Type B pancreatic cell (in vitro differentiated cells): ENCODE data around the gene RNFT1. TPM values are rescaled to one million over a fixed set of nuclear protein-coding genes. Genes with fewer than 3 reads are reported as not detected.
"Not testable (repeated sequence)": the region's sequence is repeated elsewhere in the genome, so short reads cannot be mapped to it uniquely, and the experiment has no call there.

Experiments
- DNase-seq: peaks from one replicate; pipeline ENCODE4 v3.0.0; 2021; ENCODE audit warnings: mixed read lengths; ENCODE audit not compliant: unreplicated experiment; ENCODE audit errors: extremely low spot score
- H3K27ac Mint-ChIP-seq: 2 replicates; pipeline ENCODE4 v1.8.0; 2021; ENCODE audit warnings: mild to moderate bottlenecking, mixed read lengths
- H3K27me3 Mint-ChIP-seq: 2 replicates; pipeline ENCODE4 v1.8.0; 2021; ENCODE audit warnings: mixed read lengths
- H3K36me3 Mint-ChIP-seq: 2 replicates; pipeline ENCODE4 v1.8.0; 2021; ENCODE audit warnings: mixed read lengths
- H3K4me1 Mint-ChIP-seq: one replicate; pipeline ENCODE4 v1.8.0; 2021; ENCODE audit warnings: mixed read lengths; ENCODE audit not compliant: unreplicated experiment
- H3K4me3 Mint-ChIP-seq: 2 replicates; pipeline ENCODE4 v1.8.0; 2021; ENCODE audit warnings: mild to moderate bottlenecking, mixed read lengths
- H3K9me3 Mint-ChIP-seq: 2 replicates; pipeline ENCODE4 v1.8.0; 2021; ENCODE audit warnings: mixed read lengths
- CTCF ChIP-seq: fragments of 200-600 bp; sonication (generic); conservative IDR thresholded peaks from 2 replicates; pipeline ENCODE4 v1.5.0; 2021; ENCODE audit warnings: antibody characterized with exemption, mild to moderate bottlenecking
- total RNA-seq: library from RNA; stranded (reverse); gene quantifications from 2 replicates; pipeline ENCODE4 v1.2.1, GENCODE V29; 2021; ENCODE audit warnings: low replicate concordance

Gene RNFT1
- total RNA-seq, 1 donor from 2014 or later, result 27.4 TPM

GRCh38 chr17:59950049-59950448 lies 14.5 kb downstream of the RNFT1 start:
- no peak for TF ChIP-seq CTCF
- no peaks in the 10 kb centered on the region for H3K4me1 Mint-ChIP-seq
- no peak overlapping the region for H3K27ac Mint-ChIP-seq

DNA sequence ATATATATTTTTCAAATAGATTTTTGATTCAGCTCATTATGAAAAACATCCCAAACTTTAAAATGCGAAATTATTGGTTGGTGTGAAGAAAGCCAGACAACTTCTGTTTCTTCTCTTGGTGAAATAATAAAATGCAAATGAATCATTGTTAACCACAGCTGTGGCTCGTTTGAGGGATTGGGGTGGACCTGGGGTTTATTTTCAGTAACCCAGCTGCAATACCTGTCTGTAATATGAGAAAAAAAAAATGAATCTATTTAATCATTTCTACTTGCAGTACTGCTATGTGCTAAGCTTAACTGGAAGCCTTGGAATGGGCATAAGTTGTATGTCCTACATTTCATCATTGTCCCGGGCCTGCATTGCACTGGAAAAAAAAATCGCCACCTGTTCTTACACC lies 17.2 kb downstream of the RNFT1 start:
- H3K4me1 Mint-ChIP-seq, H3K9me3 Mint-ChIP-seq, DNase-seq, H3K27me3 Mint-ChIP-seq, H3K4me3 Mint-ChIP-seq, H3K27ac Mint-ChIP-seq: not testable (repeated sequence)
- peaks cover 27% of the 10 kb centered on the region for H3K36me3 Mint-ChIP-seq

More at GRCh38 chr17:59950049-59950448, 14.5 kb downstream of the RNFT1 start:
- no peaks in the 10 kb centered on the region for H3K27me3 Mint-ChIP-seq
- no peak for DNase-seq
- no peaks in the 10 kb centered on the region for H3K9me3 Mint-ChIP-seq
- no peak overlapping the region for H3K4me3 Mint-ChIP-seq
- peaks cover 21% of the 10 kb centered on the region for H3K36me3 Mint-ChIP-seq

GRCh38 chr17:59946433-59946832 lies 18.1 kb downstream of the RNFT1 start:
- not testable (repeated sequence) for H3K4me1 Mint-ChIP-seq, H3K4me3 Mint-ChIP-seq, H3K27ac Mint-ChIP-seq, H3K27me3 Mint-ChIP-seq, H3K9me3 Mint-ChIP-seq, DNase-seq
- peaks cover 23% of the 10 kb centered on the region for H3K36me3 Mint-ChIP-seq

DNA sequence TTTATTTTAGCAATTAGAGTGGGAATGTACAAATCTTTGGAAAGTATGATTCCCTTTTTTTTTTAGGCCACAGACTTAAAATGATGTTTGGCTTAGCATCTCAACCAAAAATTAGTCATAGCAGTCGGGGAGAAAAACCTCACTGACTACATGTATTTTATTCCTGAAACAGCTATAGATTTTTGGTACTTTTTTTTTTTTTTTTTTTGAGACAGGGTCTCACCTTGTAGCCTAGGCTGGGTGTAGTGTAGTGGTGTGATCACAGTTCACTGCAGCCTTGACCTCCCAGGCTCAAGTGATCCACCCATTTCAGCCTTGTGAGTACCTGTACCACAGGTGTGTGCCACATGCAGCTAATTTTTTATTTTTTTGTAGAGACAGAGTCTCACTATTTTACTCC lies 23.4 kb downstream of the RNFT1 start:
- H3K36me3 Mint-ChIP-seq, result peaks cover 26% of the 10 kb centered on the region
- DNase-seq, result no peak
- H3K4me3 Mint-ChIP-seq, result no peak overlapping the region
- no peaks in the 10 kb centered on the region for H3K9me3 Mint-ChIP-seq
- H3K27me3 Mint-ChIP-seq, result no peaks in the 10 kb centered on the region
- no peaks in the 10 kb centered on the region for H3K4me1 Mint-ChIP-seq
- no peak for TF ChIP-seq CTCF
- H3K27ac Mint-ChIP-seq, result peak overlapping the region; percentile 88

DNA sequence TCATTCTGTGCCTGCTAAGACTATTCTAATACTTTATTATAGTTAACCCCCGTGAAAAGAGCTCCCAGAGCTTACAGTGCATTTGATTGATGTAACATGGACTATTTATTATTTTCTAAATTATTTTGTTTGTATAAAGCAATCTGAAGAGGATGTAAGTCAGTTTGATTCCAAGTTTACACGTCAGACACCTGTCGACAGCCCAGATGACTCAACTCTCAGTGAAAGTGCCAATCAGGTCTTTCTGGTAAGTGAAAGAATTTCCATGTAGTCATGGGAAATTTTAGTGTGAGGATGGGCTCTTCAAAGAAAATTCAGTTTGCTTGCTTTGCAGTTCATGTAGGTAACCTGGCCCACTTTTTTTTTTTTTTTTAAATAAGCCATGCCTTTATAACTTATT lies 23.8 kb downstream of the RNFT1 start:
- peak overlapping the region; percentile 88 for H3K27ac Mint-ChIP-seq
- H3K27me3 Mint-ChIP-seq, H3K4me1 Mint-ChIP-seq, H3K9me3 Mint-ChIP-seq, DNase-seq, H3K4me3 Mint-ChIP-seq: not testable (repeated sequence)
- H3K36me3 Mint-ChIP-seq, result peaks cover 25% of the 10 kb centered on the region

DNA sequence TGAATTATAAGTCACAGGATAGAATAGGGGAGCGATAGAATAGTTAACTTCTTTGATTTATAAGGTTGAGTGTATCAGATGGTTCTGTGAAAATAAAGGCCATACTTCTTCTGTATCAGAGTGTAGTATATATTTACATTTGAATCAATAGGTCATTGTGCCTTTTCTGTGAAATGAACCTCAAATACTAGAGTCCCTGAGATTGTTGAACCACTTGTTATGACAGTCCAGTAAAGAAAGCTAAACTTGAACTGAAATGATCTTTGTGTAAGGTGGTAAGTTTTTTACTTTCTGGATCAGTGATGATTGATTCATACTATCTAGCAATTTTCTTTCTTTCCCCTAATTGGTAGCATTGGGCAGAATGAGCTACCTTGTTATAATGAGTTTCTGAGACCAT lies 31.2 kb downstream of the RNFT1 start:
- not testable (repeated sequence) for H3K4me1 Mint-ChIP-seq, H3K4me3 Mint-ChIP-seq, H3K27ac Mint-ChIP-seq, DNase-seq, H3K27me3 Mint-ChIP-seq, H3K9me3 Mint-ChIP-seq
- peaks cover 37% of the 10 kb centered on the region for H3K36me3 Mint-ChIP-seq

- peaks cover 33% of the 10 kb centered on the region for H3K36me3 Mint-ChIP-seq
- not testable (repeated sequence) for H3K4me3 Mint-ChIP-seq, DNase-seq, H3K4me1 Mint-ChIP-seq, H3K27me3 Mint-ChIP-seq, H3K9me3 Mint-ChIP-seq
- H3K27ac Mint-ChIP-seq, result peak overlapping the region; percentile 65
Measured at GRCh38 chr17:59930768-59931167, 33.8 kb downstream of the RNFT1 start.

DNA sequence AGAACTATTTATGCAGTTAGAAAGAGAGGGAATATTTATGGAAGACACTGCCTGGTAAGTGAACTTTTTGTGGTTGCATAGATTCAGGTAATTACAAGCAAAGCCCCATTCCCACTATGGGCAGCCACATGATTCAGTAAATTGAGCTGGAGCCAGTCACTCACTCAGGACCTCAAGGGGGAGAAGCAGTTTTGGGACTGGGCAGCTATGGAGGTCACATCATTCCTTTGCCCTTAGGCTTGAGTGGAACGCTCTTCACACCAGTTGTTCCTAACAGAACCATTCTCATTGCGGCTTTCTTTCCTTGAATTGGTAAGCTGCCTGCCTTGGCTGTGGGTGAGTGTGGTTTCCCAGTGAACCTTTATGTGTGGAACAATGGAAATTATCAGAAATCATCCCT lies 34.4 kb downstream of the RNFT1 start:
- H3K4me1 Mint-ChIP-seq, H3K4me3 Mint-ChIP-seq, DNase-seq, H3K9me3 Mint-ChIP-seq, H3K27me3 Mint-ChIP-seq, H3K27ac Mint-ChIP-seq: not testable (repeated sequence)
- H3K36me3 Mint-ChIP-seq, result peaks cover 33% of the 10 kb centered on the region

DNA sequence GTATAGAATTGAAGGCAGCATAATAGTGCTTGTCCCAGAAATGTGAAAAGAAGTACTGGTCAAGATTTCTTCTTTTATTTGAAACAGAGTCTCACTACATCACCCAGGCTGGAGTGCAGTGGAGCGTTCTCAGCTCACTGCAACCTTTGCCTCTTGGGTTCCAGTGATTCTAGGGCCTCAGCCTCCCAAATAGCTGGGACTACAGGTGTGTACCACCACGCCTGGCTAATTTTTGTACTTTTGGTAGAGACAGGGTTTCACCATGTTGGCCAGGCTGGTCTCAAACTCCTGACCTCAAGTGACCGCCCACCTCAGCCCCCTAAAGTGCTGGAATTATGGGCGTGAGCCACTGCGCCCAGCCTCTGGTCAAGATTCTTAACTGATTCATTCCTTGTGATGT lies 43.9 kb downstream of the RNFT1 start:
- not testable (repeated sequence) for H3K27me3 Mint-ChIP-seq, H3K9me3 Mint-ChIP-seq, H3K4me1 Mint-ChIP-seq, DNase-seq, H3K4me3 Mint-ChIP-seq, H3K27ac Mint-ChIP-seq
- H3K36me3 Mint-ChIP-seq, result peaks cover 20% of the 10 kb centered on the region
